GM23248 (cell line): ENCODE measurements around the gene SORD. TPM values are rescaled to one million over a fixed set of nuclear protein-coding genes. Genes with fewer than 3 reads are reported as not detected.
"Not testable (repeated sequence)": the region's sequence is repeated elsewhere in the genome, so short reads cannot be mapped to it uniquely, and the experiment has no call there.

Experiments
- DNase-seq: peaks from one replicate; pipeline ENCODE4 v3.0.0-alpha.2; 2015
- H2AFZ ChIP-seq: fragments of 200-600 bp; sonication (generic); 2 replicates; pipeline ENCODE4 v1.6.1; 2016; ENCODE audit warnings: antibody characterized with exemption
- H3F3A ChIP-seq: fragments of 200-600 bp; sonication (generic); 2 replicates; pipeline ENCODE4 v1.6.1; 2016; ENCODE audit warnings: mild to moderate bottlenecking, antibody characterized with exemption, mixed run types; ENCODE audit not compliant: insufficient read depth
- H3K27ac ChIP-seq: fragments of 200-600 bp; sonication (generic); 2 replicates; pipeline ENCODE4 v1.5.1; 2016; ENCODE audit warnings: mild to moderate bottlenecking
- H3K27me3 ChIP-seq: fragments of 200-600 bp; sonication (generic); replicated peaks from 2 replicates; pipeline ENCODE4 v1.6.1; 2016; ENCODE audit warnings: mild to moderate bottlenecking; ENCODE audit not compliant: insufficient read depth
- H3K36me3 ChIP-seq: fragments of 200-600 bp; sonication (generic); 2 replicates; pipeline ENCODE4 v1.6.1; 2016; ENCODE audit warnings: low read depth, mild to moderate bottlenecking
- H3K4me1 ChIP-seq: fragments of 200-600 bp; sonication (generic); 2 replicates; pipeline ENCODE4 v1.6.1; 2016; ENCODE audit warnings: mild to moderate bottlenecking; ENCODE audit not compliant: insufficient read depth
- H3K4me2 ChIP-seq: fragments of 200-600 bp; sonication (generic); one replicate; pipeline ENCODE4 v1.6.1; 2016; ENCODE audit warnings: mild to moderate bottlenecking; ENCODE audit not compliant: unreplicated experiment
- H3K4me3 ChIP-seq: fragments of 200-600 bp; sonication (generic); 2 replicates; pipeline ENCODE4 v1.5.1; 2016; ENCODE audit warnings: mild to moderate bottlenecking
- H3K79me2 ChIP-seq: fragments of 200-600 bp; sonication (generic); 2 replicates; pipeline ENCODE4 v1.6.1; 2016; ENCODE audit warnings: mild to moderate bottlenecking; ENCODE audit not compliant: insufficient read depth
- H3K9ac ChIP-seq: fragments of 200-600 bp; sonication (generic); 2 replicates; pipeline ENCODE4 v1.6.1; 2016; ENCODE audit warnings: mild to moderate bottlenecking
- H3K9me2 ChIP-seq: fragments of 200-600 bp; sonication (generic); 2 replicates; pipeline ENCODE4 v1.6.1; 2016; ENCODE audit warnings: mixed run types, mild to moderate bottlenecking, moderate library complexity; ENCODE audit not compliant: insufficient read depth
- H3K9me3 ChIP-seq: fragments of 200-600 bp; sonication (generic); one replicate; pipeline ENCODE4 v1.6.1; 2017; ENCODE audit warnings: low read depth
- H4K20me1 ChIP-seq: fragments of 200-600 bp; sonication (generic); 2 replicates; pipeline ENCODE4 v1.6.0; 2016; ENCODE audit not compliant: insufficient read depth
- EZH2 ChIP-seq: fragments of 200-600 bp; sonication (generic); IDR thresholded peaks from 2 replicates; pipeline ENCODE4 v1.6.1; 2018; ENCODE audit warnings: antibody characterized with exemption, mild to moderate bottlenecking; ENCODE audit not compliant: insufficient read depth, poor library complexity, severe bottlenecking
- EZH2phosphoT487 ChIP-seq: fragments of 200-600 bp; sonication (generic); IDR thresholded peaks from 2 replicates; pipeline ENCODE4 v1.6.1; 2018; ENCODE audit warnings: antibody characterized with exemption, moderate library complexity, mild to moderate bottlenecking, low read depth; ENCODE audit not compliant: insufficient read depth
- WGBS, 2 experiments: methylation state at CpG; one replicate each; pipeline ENCODE4 v1.1.6; 2015 to 2017; ENCODE audit warnings: low lambda C conversion rate in 2 of 2, low coverage in 1 of 2; ENCODE audit errors: missing lambda C conversion rate in 2 of 2; 5-methylcytosine and 5-hydroxymethylcytosine counted together
- in situ Hi-C: fragments of 300-500 bp; cut with MboI; formaldehyde crosslinking; loops from 2 replicates; pipeline ENCODE4 v1.15.0; 2020
- polyA plus RNA-seq: library from polyadenylated mRNA; unstranded; fragments of >200 nt; fragmentation: Nextera tagmentation; extraction: Ambion mirVana; gene quantifications from 2 replicates; pipeline ENCODE4 v1.2.1, GENCODE V29; 2016
- total RNA-seq: library from RNA; depleted of rRNA; stranded (reverse); fragments of >200 nt; shearing (Covaris generic); gene quantifications from 2 replicates; pipeline ENCODE4 v1.2.3, GENCODE V29; 2014

The SORD gene
- total and polyA plus RNA-seq, 2 experiments from 2014 or later = 10.9 to 12.9 TPM

- peak; percentile 25 for DNase-seq
- WGBS, 2 experiments = 54 to 57% methylated on average over 6 of the region's 6 CpGs
These were observed 1.6 kb upstream of the SORD start for GRCh38 chr15:45021348-45021747.

DNA sequence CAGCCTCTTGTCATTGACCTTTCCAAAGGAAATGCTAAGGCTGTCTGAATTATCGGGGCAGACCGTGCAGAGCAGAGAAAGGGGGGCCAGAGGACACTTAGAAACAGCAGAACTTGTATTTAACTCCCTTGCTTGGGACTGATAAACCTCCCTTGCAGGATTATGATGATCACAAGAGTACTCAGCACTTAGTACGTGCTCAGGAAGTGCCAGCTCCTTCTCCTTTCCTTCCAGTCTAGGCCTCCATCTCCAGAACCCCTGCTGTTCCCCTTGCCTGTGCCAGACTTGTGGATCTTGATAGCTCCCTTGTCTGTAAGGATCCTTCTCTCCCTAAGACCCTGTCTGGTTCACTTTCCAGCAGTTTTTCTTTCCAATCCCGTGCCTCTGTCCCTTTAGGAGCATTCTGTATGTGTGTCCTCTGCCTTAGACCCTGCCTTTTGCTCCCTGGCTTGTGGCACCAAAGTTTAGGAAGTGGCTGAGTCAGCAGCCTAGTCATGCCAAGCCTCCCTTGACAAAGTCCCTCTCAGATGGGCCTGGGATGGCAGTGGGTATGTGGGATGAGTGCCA, 747 bp downstream of the SORD start:
- 3 to 6% methylated on average over 4 of the region's 4 CpGs for WGBS, 2 experiments
- peak overlapping the region; percentile 92 for H3K4me2 ChIP-seq
- 0 out of 2 replicates have a peak, but pooled peaks cover 8% of the 10 kb centered on the region for H3F3A ChIP-seq
- H4K20me1 ChIP-seq = no peaks in the 10 kb centered on the region
- TF ChIP-seq EZH2 = no peak
- TF ChIP-seq EZH2phosphoT487 = no peak
- 0 out of 2 replicates have a peak, but pooled peaks cover 4% of the 10 kb centered on the region for H3K27me3 ChIP-seq
- peaks cover 10% of the 10 kb centered on the region; the same call in 1 of the 2 replicates for H3K4me1 ChIP-seq
- H3K27ac ChIP-seq = peak overlapping the region; percentile 26
- H3K36me3 ChIP-seq = no peaks in the 10 kb centered on the region
- H3K9me2 ChIP-seq = no peaks in the 10 kb centered on the region
- in situ Hi-C loops = loop anchor here (10.0 kb wide), 1 partner anchor 169 kb away; no protein-coding TSS in a partner anchor
- H3K9ac ChIP-seq = peak overlapping the region; percentile 79
- H3K9me3 ChIP-seq = no peaks in the 10 kb centered on the region
- peak overlapping the region; percentile 89 for H3K4me3 ChIP-seq
- peak; percentile 47 for DNase-seq
- H3K79me2 ChIP-seq = no peaks in the 10 kb centered on the region
- H2AFZ ChIP-seq = peak overlapping the region; percentile 96

More at GRCh38 chr15:45021348-45021747, 1.6 kb upstream of the SORD start:
- H4K20me1 ChIP-seq = no peaks in the 10 kb centered on the region
- H3K4me3 ChIP-seq = no peak overlapping the region
- in situ Hi-C loops = loop anchor here (10.0 kb wide), 1 partner anchor 167 kb away; no protein-coding TSS in a partner anchor
- no peak for TF ChIP-seq EZH2
- no peak overlapping the region for H3K27ac ChIP-seq
- H3K4me2 ChIP-seq = no peak overlapping the region
- H3K9me3 ChIP-seq = no peaks in the 10 kb centered on the region
- 0 out of 2 replicates have a peak, but pooled peaks cover 10% of the 10 kb centered on the region for H3K27me3 ChIP-seq
- H3K36me3 ChIP-seq = no peaks in the 10 kb centered on the region
- H3K9ac ChIP-seq = no peak overlapping the region
- peaks cover 10% of the 10 kb centered on the region; the same call in 1 of the 2 replicates for H3K4me1 ChIP-seq
- no peak overlapping the region for H2AFZ ChIP-seq
- no peaks in the 10 kb centered on the region for H3K79me2 ChIP-seq
- 0 out of 2 replicates have a peak, but pooled peaks cover 8% of the 10 kb centered on the region for H3F3A ChIP-seq
- H3K9me2 ChIP-seq = no peaks in the 10 kb centered on the region

DNA sequence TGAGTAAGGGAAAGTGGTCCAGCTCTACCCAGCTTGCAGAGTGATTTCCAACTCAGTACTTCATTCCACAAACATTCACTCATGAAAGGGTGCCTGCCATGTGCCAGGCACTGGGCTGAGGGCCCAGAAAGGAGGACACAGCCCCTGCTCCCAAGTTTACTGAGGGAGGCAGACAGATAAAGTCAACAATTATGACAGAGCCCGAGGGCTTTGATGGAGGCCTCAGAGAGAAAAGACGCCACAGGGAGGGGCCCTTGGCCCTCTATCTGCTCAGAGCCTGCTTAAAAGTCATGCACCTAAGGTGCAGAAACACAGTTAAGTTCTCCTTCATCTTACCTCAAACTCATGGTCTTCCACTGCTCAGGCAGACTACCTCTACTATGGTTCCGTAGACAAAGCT, 1.7 kb downstream of the SORD start:
- not testable (repeated sequence) for H3K27ac ChIP-seq, H3K9me2 ChIP-seq, H3K79me2 ChIP-seq, H4K20me1 ChIP-seq, H3K4me2 ChIP-seq, H3K4me3 ChIP-seq, H3K36me3 ChIP-seq, DNase-seq, H3K9ac ChIP-seq, H2AFZ ChIP-seq, H3K27me3 ChIP-seq, H3F3A ChIP-seq, H3K9me3 ChIP-seq
- peaks cover 10% of the 10 kb centered on the region; the same call in 1 of the 2 replicates for H3K4me1 ChIP-seq
- in situ Hi-C loops = loop anchor here (10.0 kb wide), 1 partner anchor 170 kb away; no protein-coding TSS in a partner anchor
- 83 to 85% methylated on average over 3 of the region's 3 CpGs for WGBS, 2 experiments

GRCh38 chr15:45025627-45026026, 2.6 kb downstream of the SORD start:
- H3K27me3 ChIP-seq, DNase-seq, H2AFZ ChIP-seq, H3K4me3 ChIP-seq, H3K4me2 ChIP-seq, H4K20me1 ChIP-seq, H3K79me2 ChIP-seq, H3K9me2 ChIP-seq, H3K9ac ChIP-seq, H3K27ac ChIP-seq, H3F3A ChIP-seq, H3K36me3 ChIP-seq, H3K9me3 ChIP-seq: not testable (repeated sequence)
- in situ Hi-C loops = loop anchor here (10.0 kb wide), 1 partner anchor 171 kb away; no protein-coding TSS in a partner anchor
- WGBS, 2 experiments = 95 to 98% methylated on average over 3 of the region's 3 CpGs
- peaks cover 10% of the 10 kb centered on the region; the same call in 1 of the 2 replicates for H3K4me1 ChIP-seq
